ENCODE measurements around the gene CDH13. TPM values are rescaled to one million over a fixed set of nuclear protein-coding genes. Genes with fewer than 3 reads are reported as not detected.

The CDH13 gene
- total and polyA plus RNA-seq, 9 of the 15 experiments (the other 6 are each of a cell fraction or from before 2014, with no cell fraction given) = 0.03 TPM; not detected in 8

GRCh38 chr16:83723901-83724300 lies 1097.1 kb downstream of the CDH13 start:
- intact Hi-C loops (cut with micrococcal nuclease) (no loop called here), in situ Hi-C loops (cut with MboI) (no loop called here)
- Histone ChIP-seq H3K4me2 (ENCODE audit: insufficient read depth, low read length) (no peak overlapping the region), H3K4me1 (replicated peaks in 1 of 2; ENCODE audit: control insufficient read depth in 2 of 2, insufficient read depth in 2 of 2, low read length in 2 of 2) (no peaks in the 10 kb centered on the region), H3K9ac (ENCODE audit: insufficient read depth in 1 of 2, low read depth in 2 of 2, low read length in 2 of 2) (no peak overlapping the region), H3K27me3 (ENCODE audit: control insufficient read depth in 2 of 2, insufficient read depth in 2 of 2, low read length in 2 of 2) (peaks cover 8 to 18% of the 10 kb centered on the region in 2 experiments), H3K79me2 (ENCODE audit: control insufficient read depth, insufficient read depth, low read length) (no peaks in the 10 kb centered on the region), H4K20me1 (replicated peaks; ENCODE audit: control insufficient read depth, insufficient read depth, low read length) (0 out of 2 replicates have a peak, but pooled peaks cover 3% of the 10 kb centered on the region), H3K36me3 (ENCODE audit: control insufficient read depth, insufficient read depth, low read length) (no peaks in the 10 kb centered on the region), H3K27ac (ENCODE audit: extremely low read depth, low read depth, low read length) (no peak overlapping the region), H3K4me3 (no peak overlapping the region), H2AFZ (ENCODE audit: low read depth, low read length) (no peak overlapping the region), H3K9me1 (ENCODE audit: control insufficient read depth, insufficient read depth, low read length) (no peaks in the 10 kb centered on the region), H3K9me3 (replicated peaks; ENCODE audit: control insufficient read depth, insufficient read depth, low read depth, low read length) (no peaks in the 10 kb centered on the region)
- no TSS peak for BruUV-seq (replicated peaks)
- ATAC-seq = no peak
- WGBS (ENCODE audit: insufficient coverage, low coverage, missing lambda C conversion rate) = 0% methylated on average over 2 of the region's 2 CpGs
- no peak for FAIRE-seq
- ChIA-PET CTCF (ENCODE audit: low intra/inter-chr PET ratio) (no interaction called here), POLR2A (no interaction called here)
- DNase-seq (ENCODE audit: extremely low read depth in 1 of 4, low spot score in 3 of 4) = no peak
- TF ChIP-seq CBX5 (IDR thresholded peaks at IDR 0.05; ENCODE audit: borderline replicate concordance, low read depth) = no peak
- no peak for TF ChIP-seq SMARCA4 (IDR thresholded peaks at IDR 0.05)
- TF ChIP-seq HDGF (IDR thresholded peaks at IDR 0.05) = no peak
- TF ChIP-seq PHF8 (IDR thresholded peaks at IDR 0.05; ENCODE audit: borderline replicate concordance, low read length) = no peak
- TF ChIP-seq MCM3 (IDR thresholded peaks at IDR 0.05) = no peak
- no peak for TF ChIP-seq ZNF121 (CRISPR knock-in tag; conservative IDR thresholded peaks at IDR 0.05)
- no peak for TF ChIP-seq FOXK1 (CRISPR knock-in tag; IDR thresholded peaks at IDR 0.05; ENCODE audit: borderline replicate concordance)
- no peak for TF ChIP-seq KAT8 (IDR thresholded peaks at IDR 0.05; ENCODE audit: low read depth)
- no peak for TF ChIP-seq TAL1 (IDR thresholded peaks at IDR 0.05)
- TF ChIP-seq PCBP2 (IDR thresholded peaks at IDR 0.05; ENCODE audit: low read depth, low read length, poor library complexity, severe bottlenecking) = no peak
- no peak for TF ChIP-seq CREB1 (IDR thresholded peaks at IDR 0.05)
- TF ChIP-seq CREB1 (CRISPR knock-in tag; IDR thresholded peaks at IDR 0.05) = no peak
- TF ChIP-seq HLTF (IDR thresholded peaks at IDR 0.05) = no peak
- TF ChIP-seq SMARCA5 (IDR thresholded peaks at IDR 0.05) = no peak
- TF ChIP-seq ZSCAN29 (IDR thresholded peaks at IDR 0.05) = no peak
- no peak for TF ChIP-seq ZNF740 (CRISPR knock-in tag; IDR thresholded peaks at IDR 0.05)
- no peak for TF ChIP-seq ZNF740 (tag; IDR thresholded peaks at IDR 0.05)

Data from K562 (cell line).